Neural crest cell (in vitro differentiated cells): Measurements from ENCODE around the gene GSE1. TPM values are rescaled to one million over a fixed set of nuclear protein-coding genes. Genes with fewer than 3 reads are reported as not detected.
A peak's percentile ranks its signal among the peaks of the same experiment; 100 is the strongest.

Experiments
- DNase-seq: peaks from one replicate; pipeline ENCODE4 v3.0.0; 2021; ENCODE audit warnings: low read depth, mixed read lengths, low spot score
- H3K27ac Mint-ChIP-seq: one replicate; pipeline ENCODE4 v1.8.0; 2021; ENCODE audit warnings: mild to moderate bottlenecking, mixed read lengths; ENCODE audit not compliant: unreplicated experiment
- H3K27me3 Mint-ChIP-seq: 2 replicates; pipeline ENCODE4 v1.8.0; 2021; ENCODE audit warnings: low read depth, mild to moderate bottlenecking, mixed read lengths
- H3K36me3 Mint-ChIP-seq: 2 replicates; pipeline ENCODE4 v1.8.0; 2021; ENCODE audit warnings: low read depth, mild to moderate bottlenecking, mixed read lengths
- H3K4me1 Mint-ChIP-seq: 2 replicates; pipeline ENCODE4 v1.8.0; 2021; ENCODE audit warnings: mixed read lengths
- H3K4me3 Mint-ChIP-seq: one replicate; pipeline ENCODE4 v1.8.0; 2021; ENCODE audit warnings: mild to moderate bottlenecking, mixed read lengths
- H3K9me3 Mint-ChIP-seq: 2 replicates; pipeline ENCODE4 v1.8.0; 2021; ENCODE audit warnings: mixed read lengths
- total RNA-seq: library from RNA; stranded (reverse); gene quantifications from 2 replicates; pipeline ENCODE4 v1.2.1, GENCODE V29; 2021
- TF ChIP-seq, protein P1 (sequence below): fragments of 200-600 bp; sonication (generic); conservative IDR thresholded peaks from 2 replicates; pipeline ENCODE4 v1.5.0; 2021; ENCODE audit warnings: antibody characterized with exemption, mild to moderate bottlenecking

Gene GSE1
- total RNA-seq, 1 donor from 2014 or later: 27.3 TPM

DNA sequence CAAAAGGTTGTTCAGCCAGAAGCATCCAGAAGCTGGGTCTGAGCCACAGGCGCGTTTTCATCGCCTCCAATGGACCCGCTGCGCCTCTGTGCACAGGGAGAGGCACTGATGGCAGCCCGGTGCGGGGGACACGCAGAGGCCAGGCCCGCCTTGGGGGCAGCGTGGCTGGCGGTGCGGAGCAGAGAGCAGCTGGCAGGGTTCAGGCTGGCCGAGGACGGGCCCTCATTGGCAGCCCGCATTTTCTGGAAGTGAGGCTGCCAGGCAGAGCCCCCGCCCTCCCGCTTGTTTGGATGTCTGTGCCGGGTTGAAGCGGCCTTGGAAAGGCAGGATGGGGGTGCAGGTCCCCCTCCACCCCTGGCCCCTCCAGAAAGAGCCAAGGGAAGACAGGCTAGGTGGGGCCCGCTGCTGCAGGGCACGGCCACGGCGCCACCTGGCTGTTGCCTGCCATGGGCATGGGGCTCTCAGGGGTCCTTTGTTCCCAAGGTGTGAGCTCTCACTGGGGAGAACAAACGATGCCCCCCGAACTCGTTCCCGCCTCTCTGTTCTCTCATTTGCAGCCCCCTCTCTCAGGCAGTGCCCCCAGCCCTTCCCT, 18.8 kb downstream of the GSE1 start:
- peaks cover 5% of the 10 kb centered on the region for H3K36me3 Mint-ChIP-seq
- no peak overlapping the region for H3K4me3 Mint-ChIP-seq
- peaks cover 3% of the 10 kb centered on the region for H3K9me3 Mint-ChIP-seq
- peaks cover 5% of the 10 kb centered on the region for H3K27me3 Mint-ChIP-seq
- H3K4me1 Mint-ChIP-seq: peaks cover 17% of the 10 kb centered on the region
- DNase-seq: no peak
- no peak overlapping the region for H3K27ac Mint-ChIP-seq
- TF ChIP-seq, protein P1, sequence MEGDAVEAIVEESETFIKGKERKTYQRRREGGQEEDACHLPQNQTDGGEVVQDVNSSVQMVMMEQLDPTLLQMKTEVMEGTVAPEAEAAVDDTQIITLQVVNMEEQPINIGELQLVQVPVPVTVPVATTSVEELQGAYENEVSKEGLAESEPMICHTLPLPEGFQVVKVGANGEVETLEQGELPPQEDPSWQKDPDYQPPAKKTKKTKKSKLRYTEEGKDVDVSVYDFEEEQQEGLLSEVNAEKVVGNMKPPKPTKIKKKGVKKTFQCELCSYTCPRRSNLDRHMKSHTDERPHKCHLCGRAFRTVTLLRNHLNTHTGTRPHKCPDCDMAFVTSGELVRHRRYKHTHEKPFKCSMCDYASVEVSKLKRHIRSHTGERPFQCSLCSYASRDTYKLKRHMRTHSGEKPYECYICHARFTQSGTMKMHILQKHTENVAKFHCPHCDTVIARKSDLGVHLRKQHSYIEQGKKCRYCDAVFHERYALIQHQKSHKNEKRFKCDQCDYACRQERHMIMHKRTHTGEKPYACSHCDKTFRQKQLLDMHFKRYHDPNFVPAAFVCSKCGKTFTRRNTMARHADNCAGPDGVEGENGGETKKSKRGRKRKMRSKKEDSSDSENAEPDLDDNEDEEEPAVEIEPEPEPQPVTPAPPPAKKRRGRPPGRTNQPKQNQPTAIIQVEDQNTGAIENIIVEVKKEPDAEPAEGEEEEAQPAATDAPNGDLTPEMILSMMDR: no peak

DNA sequence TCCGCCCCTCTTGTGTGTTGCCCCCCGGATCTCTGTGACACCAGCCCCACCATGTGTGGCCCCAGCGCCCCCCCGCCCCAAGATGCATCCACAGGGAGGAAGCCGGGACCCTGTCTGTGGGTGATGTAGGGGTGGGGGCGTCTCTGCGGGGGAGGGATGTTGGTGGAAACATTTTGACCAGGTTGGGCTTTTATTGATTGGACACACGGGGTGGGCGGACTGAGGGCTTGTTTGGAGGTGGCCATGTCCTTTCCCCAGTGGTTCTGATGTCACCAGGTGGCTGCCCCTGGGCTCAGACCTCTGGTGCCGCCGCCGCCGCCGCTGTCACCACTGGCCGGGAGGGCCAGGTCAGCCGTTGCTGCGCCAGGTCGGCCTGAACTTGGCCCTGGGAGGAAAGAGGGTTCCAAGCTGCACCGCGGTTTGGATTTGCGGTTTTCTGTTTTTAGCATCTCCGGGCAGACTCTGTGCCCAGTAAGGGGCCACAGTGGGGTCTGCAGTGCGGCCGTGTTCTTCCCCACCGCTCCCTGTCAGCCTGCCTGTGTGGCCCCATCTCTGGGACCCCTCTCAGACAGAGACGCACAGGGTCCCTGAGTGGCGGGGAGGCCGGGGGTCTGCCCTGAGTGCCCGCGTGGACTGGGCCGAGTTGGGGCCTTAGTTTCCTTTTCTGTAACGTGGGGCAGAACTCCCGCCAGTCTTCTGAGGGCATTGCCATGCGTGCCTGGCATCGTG, 19.8 kb downstream of the GSE1 start:
- no peak overlapping the region for H3K4me3 Mint-ChIP-seq
- H3K9me3 Mint-ChIP-seq: peaks cover 3% of the 10 kb centered on the region
- no peak for DNase-seq
- H3K36me3 Mint-ChIP-seq: peaks cover 5% of the 10 kb centered on the region
- H3K4me1 Mint-ChIP-seq: peaks cover 9% of the 10 kb centered on the region
- peaks cover 5% of the 10 kb centered on the region for H3K27me3 Mint-ChIP-seq
- no peak overlapping the region for H3K27ac Mint-ChIP-seq
- TF ChIP-seq, protein P1: no peak

DNA sequence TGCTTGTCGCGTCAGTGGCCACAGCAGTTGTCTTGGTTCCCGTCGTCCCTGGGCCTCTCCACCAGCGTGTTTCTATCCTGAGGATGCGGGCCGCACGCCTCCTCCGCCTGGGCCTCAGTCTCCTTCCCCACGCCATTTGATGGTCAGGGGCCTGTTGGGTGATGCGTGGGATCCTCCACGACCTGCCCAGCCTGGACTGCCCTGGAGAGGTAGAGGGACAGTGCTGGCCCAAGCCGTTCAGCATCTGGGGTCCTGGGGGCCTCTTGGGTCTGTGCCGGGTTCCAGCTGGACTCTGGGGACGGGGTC, 20.3 kb downstream of the GSE1 start:
- Mint-ChIP-seq H3K4me1 (peaks cover 13% of the 10 kb centered on the region), H3K9me3 (peaks cover 3% of the 10 kb centered on the region), H3K27ac (no peak overlapping the region), H3K4me3 (no peak overlapping the region), H3K36me3 (peaks cover 5% of the 10 kb centered on the region), H3K27me3 (peaks cover 5% of the 10 kb centered on the region)
- no peak for DNase-seq
- TF ChIP-seq, protein P1: no peak

DNA sequence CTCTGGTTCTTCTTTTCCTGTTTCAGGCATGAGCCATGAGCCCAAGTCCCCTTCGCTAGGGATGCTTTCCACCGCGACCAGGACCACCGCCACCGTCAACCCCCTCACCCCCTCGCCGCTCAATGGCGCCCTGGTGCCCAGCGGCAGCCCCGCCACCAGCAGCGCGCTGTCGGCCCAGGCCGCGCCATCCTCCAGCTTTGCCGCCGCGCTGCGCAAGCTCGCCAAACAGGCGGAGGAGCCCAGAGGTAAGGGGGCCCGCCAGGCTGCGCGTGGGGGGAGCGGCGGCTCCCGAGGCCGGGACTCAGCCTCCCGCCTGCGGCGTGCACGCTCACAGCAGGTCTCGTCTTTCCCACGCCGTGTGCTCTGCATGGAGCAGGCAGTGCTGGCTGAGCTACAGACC, 20.8 kb downstream of the GSE1 start:
- H3K27ac Mint-ChIP-seq: no peak overlapping the region
- peaks cover 8% of the 10 kb centered on the region for H3K4me1 Mint-ChIP-seq
- DNase-seq: no peak
- H3K9me3 Mint-ChIP-seq: peaks cover 3% of the 10 kb centered on the region
- TF ChIP-seq, protein P1: no peak
- peaks cover 2% of the 10 kb centered on the region for H3K27me3 Mint-ChIP-seq
- H3K36me3 Mint-ChIP-seq: peaks cover 5% of the 10 kb centered on the region
- H3K4me3 Mint-ChIP-seq: no peak overlapping the region

DNA sequence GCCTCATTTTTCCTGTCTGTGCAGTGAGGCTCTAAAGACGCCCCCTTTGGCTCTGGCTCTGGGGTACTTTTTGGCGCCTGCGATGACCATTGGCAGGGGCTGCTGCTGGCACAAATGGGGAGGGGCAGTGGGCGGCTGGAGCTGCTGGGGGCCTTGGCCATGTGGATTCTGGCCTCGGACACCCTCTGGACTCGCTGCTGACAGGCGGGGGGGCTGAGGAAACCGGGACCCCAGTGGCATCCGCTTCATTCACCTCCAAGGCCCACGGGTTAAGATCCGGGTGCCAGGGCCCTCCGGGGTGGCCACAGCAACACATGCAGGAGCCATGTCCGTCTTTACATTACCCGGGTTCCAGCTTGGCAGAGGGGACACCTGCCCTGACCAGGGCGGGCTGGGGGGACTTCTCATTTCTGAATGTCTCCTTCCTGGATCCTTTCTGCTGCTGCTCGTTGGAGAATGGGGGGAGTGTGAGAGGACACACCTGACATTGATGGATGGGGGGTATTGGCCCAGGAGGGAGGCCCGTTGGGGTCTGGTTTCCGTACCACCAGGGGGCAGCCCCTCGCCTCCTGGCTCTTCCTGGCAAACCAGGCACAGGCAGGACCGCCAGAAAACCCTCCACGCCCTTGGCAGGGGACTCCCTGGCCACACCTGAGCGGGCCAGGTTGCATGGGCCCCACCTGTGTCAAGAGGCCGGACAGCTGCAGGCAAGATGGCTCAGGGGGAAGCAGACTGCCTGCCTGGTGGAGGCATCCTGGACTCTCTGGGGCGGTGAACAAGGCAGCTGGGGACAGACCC, 21.8 kb downstream of the GSE1 start:
- H3K27ac Mint-ChIP-seq: no peak overlapping the region
- no peak for DNase-seq
- peaks cover 5% of the 10 kb centered on the region for H3K4me1 Mint-ChIP-seq
- H3K4me3 Mint-ChIP-seq: no peak overlapping the region
- H3K9me3 Mint-ChIP-seq: no peaks in the 10 kb centered on the region
- H3K36me3 Mint-ChIP-seq: peaks cover under 1% of the 10 kb centered on the region
- TF ChIP-seq, protein P1: peak; percentile 44
- no peaks in the 10 kb centered on the region for H3K27me3 Mint-ChIP-seq
